Measurements from ENCODE around the gene DOK5. TPM values are rescaled to one million over a fixed set of nuclear protein-coding genes. Genes with fewer than 3 reads are reported as not detected.

The DOK5 gene
- total and polyA plus RNA-seq, 9 of the 15 experiments (the other 6 are each of a cell fraction or from before 2014, with no cell fraction given) = not detected

DNA sequence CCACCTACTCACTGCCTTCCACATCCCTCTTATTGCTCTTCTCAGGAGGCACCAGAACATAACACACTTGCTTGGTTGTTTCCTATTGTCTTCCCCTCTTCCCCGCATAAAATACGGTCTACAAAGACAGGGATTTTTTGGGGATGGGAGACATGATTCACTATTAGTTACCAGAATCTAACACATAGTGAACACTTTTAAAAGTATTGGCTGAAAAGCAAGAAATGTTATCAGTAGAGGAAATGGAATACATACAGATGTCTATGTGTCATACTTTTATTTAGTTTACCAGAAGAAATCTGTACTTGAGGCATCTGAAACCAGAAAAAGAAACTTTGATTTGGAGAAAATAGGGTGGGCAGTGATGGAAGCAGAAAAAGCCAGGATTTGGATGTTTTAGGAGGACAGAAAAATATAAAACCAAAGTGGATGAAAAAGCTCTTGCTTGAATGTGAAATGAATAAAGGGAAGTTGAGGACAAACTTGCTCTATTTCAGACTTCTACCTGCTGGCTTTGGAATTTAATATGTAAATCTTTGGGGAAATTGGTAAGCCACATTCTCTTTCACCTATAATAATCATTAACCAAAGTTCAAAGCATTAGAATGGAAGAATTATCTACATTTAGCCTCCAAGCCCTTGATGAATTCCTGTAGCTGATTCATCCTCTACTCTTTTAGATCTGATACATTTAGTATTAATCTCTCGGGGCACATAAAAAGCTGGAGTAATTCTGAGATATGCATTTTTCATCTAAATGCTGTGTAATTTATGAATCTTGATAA lies 82.6 kb downstream of the DOK5 start:
- H3K9ac ChIP-seq (ENCODE audit: insufficient read depth in 1 of 2, low read depth in 2 of 2, low read length in 2 of 2) = no peak overlapping the region
- H3K36me3 ChIP-seq (ENCODE audit: control insufficient read depth, insufficient read depth, low read length) = no peaks in the 10 kb centered on the region
- H3K4me3 ChIP-seq = no peak overlapping the region
- in situ Hi-C loops (cut with MboI) (no loop called here), intact Hi-C loops (cut with micrococcal nuclease) (no loop called here)
- no peaks in the 10 kb centered on the region for H3K9me3 ChIP-seq (replicated peaks; ENCODE audit: control insufficient read depth, insufficient read depth, low read depth, low read length)
- no peak for ATAC-seq
- no peaks in the 10 kb centered on the region for H3K27me3 ChIP-seq (ENCODE audit: control insufficient read depth in 2 of 2, insufficient read depth in 2 of 2, low read length in 2 of 2)
- no TSS peak for BruUV-seq (replicated peaks)
- H3K9me1 ChIP-seq (ENCODE audit: control insufficient read depth, insufficient read depth, low read length) = no peaks in the 10 kb centered on the region
- no peak for DNase-seq (ENCODE audit: extremely low read depth in 1 of 4, low spot score in 3 of 4)
- ChIA-PET CTCF (ENCODE audit: low intra/inter-chr PET ratio) (no interaction called here), POLR2A (no interaction called here)
- TF ChIP-seq HOXB6 (CRISPR knock-in tag; IDR thresholded peaks at IDR 0.05; ENCODE audit: borderline replicate concordance) (no peak), NR2C2 (CRISPR knock-in tag; IDR thresholded peaks at IDR 0.05) (no peak), NR2C2 (tag; IDR thresholded peaks at IDR 0.05) (no peak)
- H4K20me1 ChIP-seq (replicated peaks; ENCODE audit: control insufficient read depth, insufficient read depth, low read length) = no peaks in the 10 kb centered on the region
- FAIRE-seq = no peak
- H2AFZ ChIP-seq (ENCODE audit: low read depth, low read length) = no peak overlapping the region
- no peak overlapping the region for H3K27ac ChIP-seq (ENCODE audit: extremely low read depth, low read depth, low read length)
- 3% methylated on average over 3 of the region's 3 CpGs for WGBS (ENCODE audit: insufficient coverage, low coverage, missing lambda C conversion rate)
- no peak overlapping the region for H3K4me2 ChIP-seq (ENCODE audit: insufficient read depth, low read length)
- no peaks in the 10 kb centered on the region for H3K79me2 ChIP-seq (ENCODE audit: control insufficient read depth, insufficient read depth, low read length)
- H3K4me1 ChIP-seq (replicated peaks in 1 of 2; ENCODE audit: control insufficient read depth in 2 of 2, insufficient read depth in 2 of 2, low read length in 2 of 2) = no peaks in the 10 kb centered on the region

DNA sequence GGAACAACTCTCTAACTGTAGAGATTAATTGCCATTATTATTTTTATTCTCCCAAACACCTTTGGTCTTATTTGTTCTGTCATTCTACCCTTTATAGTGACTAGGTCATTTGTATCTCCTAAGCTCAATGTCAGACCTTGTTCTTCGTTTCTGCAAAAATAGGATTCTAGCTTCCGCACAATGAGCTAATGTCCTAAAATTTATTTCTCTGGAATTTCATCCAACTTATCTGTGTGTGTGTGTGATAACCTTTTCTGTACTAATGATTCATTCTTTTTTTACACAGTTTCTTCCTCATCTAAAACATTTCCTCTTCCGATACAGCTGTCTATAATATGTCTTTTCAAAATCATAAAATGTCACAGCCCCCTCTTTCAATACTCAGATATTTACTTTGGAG lies 84.5 kb downstream of the DOK5 start:
- H3K36me3 ChIP-seq (ENCODE audit: control insufficient read depth, insufficient read depth, low read length) = no peaks in the 10 kb centered on the region
- no TSS peak for BruUV-seq (replicated peaks)
- no peaks in the 10 kb centered on the region for H3K9me3 ChIP-seq (replicated peaks; ENCODE audit: control insufficient read depth, insufficient read depth, low read depth, low read length)
- FAIRE-seq (no peak), ATAC-seq (no peak), DNase-seq (ENCODE audit: extremely low read depth in 1 of 4, low spot score in 3 of 4) (no peak)
- no peak overlapping the region for H3K4me3 ChIP-seq
- TF ChIP-seq, protein P1, sequence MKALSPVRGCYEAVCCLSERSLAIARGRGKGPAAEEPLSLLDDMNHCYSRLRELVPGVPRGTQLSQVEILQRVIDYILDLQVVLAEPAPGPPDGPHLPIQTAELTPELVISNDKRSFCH (CRISPR knock-in tag; IDR thresholded peaks at IDR 0.05) = no peak
- TF ChIP-seq, protein P1 (tag; IDR thresholded peaks at IDR 0.05) = no peak
- TF ChIP-seq, protein P2, sequence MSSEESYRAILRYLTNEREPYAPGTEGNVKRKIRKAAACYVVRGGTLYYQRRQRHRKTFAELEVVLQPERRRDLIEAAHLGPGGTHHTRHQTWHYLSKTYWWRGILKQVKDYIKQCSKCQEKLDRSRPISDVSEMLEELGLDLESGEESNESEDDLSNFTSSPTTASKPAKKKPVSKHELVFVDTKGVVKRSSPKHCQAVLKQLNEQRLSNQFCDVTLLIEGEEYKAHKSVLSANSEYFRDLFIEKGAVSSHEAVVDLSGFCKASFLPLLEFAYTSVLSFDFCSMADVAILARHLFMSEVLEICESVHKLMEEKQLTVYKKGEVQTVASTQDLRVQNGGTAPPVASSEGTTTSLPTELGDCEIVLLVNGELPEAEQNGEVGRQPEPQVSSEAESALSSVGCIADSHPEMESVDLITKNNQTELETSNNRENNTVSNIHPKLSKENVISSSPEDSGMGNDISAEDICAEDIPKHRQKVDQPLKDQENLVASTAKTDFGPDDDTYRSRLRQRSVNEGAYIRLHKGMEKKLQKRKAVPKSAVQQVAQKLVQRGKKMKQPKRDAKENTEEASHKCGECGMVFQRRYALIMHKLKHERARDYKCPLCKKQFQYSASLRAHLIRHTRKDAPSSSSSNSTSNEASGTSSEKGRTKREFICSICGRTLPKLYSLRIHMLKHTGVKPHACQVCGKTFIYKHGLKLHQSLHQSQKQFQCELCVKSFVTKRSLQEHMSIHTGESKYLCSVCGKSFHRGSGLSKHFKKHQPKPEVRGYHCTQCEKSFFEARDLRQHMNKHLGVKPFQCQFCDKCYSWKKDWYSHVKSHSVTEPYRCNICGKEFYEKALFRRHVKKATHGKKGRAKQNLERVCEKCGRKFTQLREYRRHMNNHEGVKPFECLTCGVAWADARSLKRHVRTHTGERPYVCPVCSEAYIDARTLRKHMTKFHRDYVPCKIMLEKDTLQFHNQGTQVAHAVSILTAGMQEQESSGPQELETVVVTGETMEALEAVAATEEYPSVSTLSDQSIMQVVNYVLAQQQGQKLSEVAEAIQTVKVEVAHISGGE (CRISPR knock-in tag; IDR thresholded peaks at IDR 0.05) = peak in 1 of 3 experiments; percentile 52; a peak in 1 of 6 replicates
- no peak overlapping the region for H2AFZ ChIP-seq (ENCODE audit: low read depth, low read length)
- H3K4me1 ChIP-seq (replicated peaks in 1 of 2; ENCODE audit: control insufficient read depth in 2 of 2, insufficient read depth in 2 of 2, low read length in 2 of 2) = no peaks in the 10 kb centered on the region
- intact Hi-C loops (cut with micrococcal nuclease) (no loop called here), in situ Hi-C loops (cut with MboI) (no loop called here)
- no peak overlapping the region for H3K9ac ChIP-seq (ENCODE audit: insufficient read depth in 1 of 2, low read depth in 2 of 2, low read length in 2 of 2)
- ChIA-PET CTCF (ENCODE audit: low intra/inter-chr PET ratio) (no interaction called here), POLR2A (no interaction called here)
- no peaks in the 10 kb centered on the region for H3K79me2 ChIP-seq (ENCODE audit: control insufficient read depth, insufficient read depth, low read length)
- no peaks in the 10 kb centered on the region for H3K27me3 ChIP-seq (ENCODE audit: control insufficient read depth in 2 of 2, insufficient read depth in 2 of 2, low read length in 2 of 2)
- H3K9me1 ChIP-seq (ENCODE audit: control insufficient read depth, insufficient read depth, low read length) = no peaks in the 10 kb centered on the region
- H4K20me1 ChIP-seq (replicated peaks; ENCODE audit: control insufficient read depth, insufficient read depth, low read length) = no peaks in the 10 kb centered on the region
- no peak overlapping the region for H3K4me2 ChIP-seq (ENCODE audit: insufficient read depth, low read length)
- H3K27ac ChIP-seq (ENCODE audit: extremely low read depth, low read depth, low read length) = no peak overlapping the region
- 2% methylated on average over 3 of the region's 3 CpGs for WGBS (ENCODE audit: insufficient coverage, low coverage, missing lambda C conversion rate)

Measured in K562 (cell line).